HepG2 (cell line): ENCODE data around the gene PHKG1. TPM values are rescaled to one million over a fixed set of nuclear protein-coding genes. Genes with fewer than 3 reads are reported as not detected.

ENCODE experiments used
- CBFB ChIP-seq: sonication (generic); formaldehyde crosslinking; IDR thresholded peaks from 2 replicates; pipeline ENCODE4 v1.4.0; 2020; ENCODE audit warnings: missing genetic modification reagents
- FUBP1 ChIP-seq: sonication (generic); formaldehyde crosslinking; IDR thresholded peaks from 2 replicates; pipeline ENCODE4 v1.5.1; 2020; ENCODE audit warnings: missing genetic modification reagents, mild to moderate bottlenecking, borderline replicate concordance
- GATA4 ChIP-seq: sonication (generic); IDR thresholded peaks from 2 replicates; pipeline ENCODE4 v1.6.1; 2016; ENCODE audit warnings: antibody characterized with exemption, low read depth, borderline replicate concordance
- GATAD2A ChIP-seq: IDR thresholded peaks from 2 replicates; pipeline ENCODE4 v1.6.1; 2016
- HMG20A ChIP-seq: IDR thresholded peaks from 2 replicates; pipeline ENCODE4 v1.6.1; 2016; ENCODE audit warnings: borderline replicate concordance
- KDM5A ChIP-seq: fragments of 200-600 bp; sonication (generic); IDR thresholded peaks from 2 replicates; pipeline ENCODE4 v1.7.0; 2018; ENCODE audit warnings: antibody characterized with exemption, mild to moderate bottlenecking, low read length, borderline replicate concordance
- KLF16 ChIP-seq, 2 experiments: sonication (generic) in 1 of 2; formaldehyde crosslinking in 1 of 2; IDR thresholded peaks; 2 replicates each; pipeline versions ENCODE4 v1.6.1 to v1.8.0; 2016 to 2023; ENCODE audit warnings: missing genetic modification reagents in 2 of 2, missing compliant biosample characterization in 1 of 2
- MAF1 ChIP-seq: sonication (generic); formaldehyde crosslinking; IDR thresholded peaks from 2 replicates; pipeline ENCODE4 v1.5.0; 2020; ENCODE audit warnings: missing genetic modification reagents, borderline replicate concordance
- NR1H2 ChIP-seq: sonication (generic); formaldehyde crosslinking; IDR thresholded peaks from 2 replicates; pipeline ENCODE4 v1.8.1; 2022; ENCODE audit warnings: low read depth, missing genetic modification reagents, borderline replicate concordance
- RFXAP ChIP-seq: sonication (generic); formaldehyde crosslinking; IDR thresholded peaks from 2 replicates; pipeline ENCODE4 v1.4.0; 2020; ENCODE audit warnings: missing genetic modification reagents, borderline replicate concordance
- SIN3A ChIP-seq: IDR thresholded peaks from 2 replicates; pipeline ENCODE4 v1.6.1; 2011; ENCODE audit warnings: low read depth, mild to moderate bottlenecking, control low read depth, low read length, borderline replicate concordance
- SKIL ChIP-seq: sonication (generic); formaldehyde crosslinking; IDR thresholded peaks from 2 replicates; pipeline ENCODE4 v1.8.0; 2022; ENCODE audit warnings: missing genetic modification reagents, mild to moderate bottlenecking, moderate library complexity, borderline replicate concordance
- YEATS4 ChIP-seq: sonication (generic); formaldehyde crosslinking; IDR thresholded peaks from 2 replicates; pipeline ENCODE4 v1.4.0; 2020; ENCODE audit warnings: missing genetic modification reagents, borderline replicate concordance
- ZMYM3 ChIP-seq: sonication (generic); formaldehyde crosslinking; IDR thresholded peaks from 2 replicates; pipeline ENCODE4 v1.5.1; 2020; ENCODE audit warnings: mild to moderate bottlenecking, missing genetic modification reagents
- ZNF10 ChIP-seq: sonication (generic); formaldehyde crosslinking; IDR thresholded peaks from 2 replicates; pipeline ENCODE4 v1.4.0; 2020; ENCODE audit warnings: mild to moderate bottlenecking, low read depth, missing genetic modification reagents, borderline replicate concordance
- ZNF784 ChIP-seq: sonication (generic); formaldehyde crosslinking; IDR thresholded peaks from 2 replicates; pipeline ENCODE4 v1.5.1; 2020; ENCODE audit warnings: missing genetic modification reagents, mild to moderate bottlenecking, borderline replicate concordance
- polyA plus RNA-seq, 8 experiments: library from polyadenylated mRNA; depleted of rRNA in 3 of 8; stranded (reverse) in 7 of 8; unstranded in 1 of 8; fragments of >200 nt; fragmentation: Illumina TruSeq in 4 of 8; extraction: Trizol in 4 of 8; gene quantifications; 2 replicates each; pipeline versions ENCODE4 v1.2.1 to v1.2.3, GENCODE V29; 2011 to 2016; ENCODE audit warnings: low read depth in 4 of 8, missing spikeins in 1 of 8, mixed read lengths in 1 of 8; ENCODE audit not compliant: insufficient read depth in 1 of 8
- total RNA-seq, 5 experiments: library from RNA; depleted of rRNA; stranded (reverse); fragments of >200 nt; fragmentation: Illumina TruSeq; extraction: Trizol; gene quantifications; 2 replicates each; pipeline ENCODE4 v1.2.3, GENCODE V29; 2016; ENCODE audit warnings: low read depth in 1 of 5
- TF ChIP-seq, protein P1 (sequence below): sonication (generic); formaldehyde crosslinking; IDR thresholded peaks from 2 replicates; pipeline ENCODE4 v1.4.0; 2020; ENCODE audit warnings: low read depth, missing genetic modification reagents
- TF ChIP-seq, protein P2 (sequence below): sonication (generic); formaldehyde crosslinking; IDR thresholded peaks from 2 replicates; pipeline ENCODE4 v1.5.0; 2020; ENCODE audit warnings: missing genetic modification reagents

Gene PHKG1
- total and polyA plus RNA-seq, 2 of the 13 experiments (the other 11 are each of a cell fraction or from before 2014, with no cell fraction given) = 0.44 to 0.71 TPM

DNA sequence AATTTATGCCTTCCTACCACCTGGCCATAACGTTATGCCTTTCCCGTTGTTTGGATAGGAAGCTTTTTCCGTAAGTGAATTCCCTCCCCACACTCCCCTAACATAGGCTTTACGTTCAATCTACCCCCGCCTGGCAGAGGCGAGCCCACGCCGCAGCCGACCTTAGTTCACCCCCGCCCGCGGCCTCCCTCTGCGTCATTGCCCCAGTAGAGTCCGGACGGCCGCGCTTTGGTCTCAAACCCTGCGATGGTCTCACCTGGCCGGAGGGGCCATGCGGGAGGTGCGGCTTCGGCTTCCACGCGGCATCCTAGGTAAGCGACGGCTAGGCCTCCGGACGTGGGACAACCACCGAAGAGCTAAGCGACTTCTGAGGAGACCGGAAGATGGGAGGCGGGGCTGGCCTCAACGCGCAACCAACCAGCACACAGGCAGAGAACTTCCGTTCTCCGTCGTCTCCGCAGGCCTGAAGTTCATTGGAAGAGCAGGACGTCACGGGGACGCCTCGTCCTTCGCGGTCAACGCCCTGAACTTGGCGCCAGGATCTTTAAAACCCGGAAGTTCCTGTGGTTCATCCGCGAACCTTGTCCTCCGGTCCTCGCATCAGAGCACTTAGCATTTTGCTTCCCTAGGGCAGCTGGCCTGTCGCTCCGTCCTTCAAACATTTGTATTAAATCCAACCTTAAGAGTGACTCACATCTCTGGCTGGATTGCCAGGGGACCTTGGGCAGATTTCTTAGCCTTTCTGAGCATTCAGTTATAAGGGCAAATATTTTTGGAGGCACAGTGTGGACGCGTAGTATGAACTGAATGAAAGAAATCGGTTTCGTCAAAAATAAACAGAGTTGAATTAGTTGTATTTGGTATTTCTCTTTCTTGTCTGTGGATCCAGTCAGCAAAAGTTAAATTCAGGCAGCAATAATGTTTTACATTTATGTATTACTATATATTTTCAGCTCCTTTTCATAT lies 13.6 kb upstream of the PHKG1 start, which contains the start of gene CHCHD2 (continued):
- TF ChIP-seq SKIL (CRISPR knock-in tag) (no peak; the same call in 1 of the 2 replicates), FUBP1 (CRISPR knock-in tag) (no peak), ZMYM3 (CRISPR knock-in tag) (no peak), NR1H2 (CRISPR knock-in tag) (no peak; the same call in 1 of the 2 replicates), GATAD2A (peak; percentile 59), KDM5A (peak; percentile 44; the same call in 1 of the 2 replicates), ZNF10 (CRISPR knock-in tag) (no peak), MAF1 (CRISPR knock-in tag) (no peak), RFXAP (CRISPR knock-in tag) (peak; percentile 69; the same call in 1 of the 2 replicates), SIN3A (peak; percentile 75; the same call in 1 of the 2 replicates), YEATS4 (peak; percentile 86), ZNF784 (CRISPR knock-in tag) (peak; percentile 68; the same call in 1 of the 2 replicates), KLF16 (CRISPR knock-in tag; IDR thresholded peaks at IDR 0.05) (0 out of 4 replicates have a peak, but pooled peaks of 1 of the 2 experiments have one; percentile 70), HMG20A (CRISPR knock-in tag) (no peak), CBFB (peak; percentile 95), GATA4 (no peak)
- TF ChIP-seq, protein P1, sequence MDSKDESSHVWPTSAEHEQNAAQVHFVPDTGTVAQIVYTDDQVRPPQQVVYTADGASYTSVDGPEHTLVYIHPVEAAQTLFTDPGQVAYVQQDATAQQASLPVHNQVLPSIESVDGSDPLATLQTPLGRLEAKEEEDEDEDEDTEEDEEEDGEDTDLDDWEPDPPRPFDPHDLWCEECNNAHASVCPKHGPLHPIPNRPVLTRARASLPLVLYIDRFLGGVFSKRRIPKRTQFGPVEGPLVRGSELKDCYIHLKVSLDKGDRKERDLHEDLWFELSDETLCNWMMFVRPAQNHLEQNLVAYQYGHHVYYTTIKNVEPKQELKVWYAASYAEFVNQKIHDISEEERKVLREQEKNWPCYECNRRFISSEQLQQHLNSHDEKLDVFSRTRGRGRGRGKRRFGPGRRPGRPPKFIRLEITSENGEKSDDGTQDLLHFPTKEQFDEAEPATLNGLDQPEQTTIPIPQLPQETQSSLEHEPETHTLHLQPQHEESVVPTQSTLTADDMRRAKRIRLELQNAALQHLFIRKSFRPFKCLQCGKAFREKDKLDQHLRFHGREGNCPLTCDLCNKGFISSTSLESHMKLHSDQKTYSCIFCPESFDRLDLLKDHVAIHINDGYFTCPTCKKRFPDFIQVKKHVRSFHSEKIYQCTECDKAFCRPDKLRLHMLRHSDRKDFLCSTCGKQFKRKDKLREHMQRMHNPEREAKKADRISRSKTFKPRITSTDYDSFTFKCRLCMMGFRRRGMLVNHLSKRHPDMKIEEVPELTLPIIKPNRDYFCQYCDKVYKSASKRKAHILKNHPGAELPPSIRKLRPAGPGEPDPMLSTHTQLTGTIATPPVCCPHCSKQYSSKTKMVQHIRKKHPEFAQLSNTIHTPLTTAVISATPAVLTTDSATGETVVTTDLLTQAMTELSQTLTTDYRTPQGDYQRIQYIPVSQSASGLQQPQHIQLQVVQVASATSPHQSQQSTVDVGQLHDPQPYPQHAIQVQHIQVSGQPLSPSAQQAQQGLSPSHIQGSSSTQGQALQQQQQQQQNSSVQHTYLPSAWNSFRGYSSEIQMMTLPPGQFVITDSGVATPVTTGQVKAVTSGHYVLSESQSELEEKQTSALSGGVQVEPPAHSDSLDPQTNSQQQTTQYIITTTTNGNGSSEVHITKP (CRISPR knock-in tag) = peak; percentile 74
- TF ChIP-seq, protein P2, sequence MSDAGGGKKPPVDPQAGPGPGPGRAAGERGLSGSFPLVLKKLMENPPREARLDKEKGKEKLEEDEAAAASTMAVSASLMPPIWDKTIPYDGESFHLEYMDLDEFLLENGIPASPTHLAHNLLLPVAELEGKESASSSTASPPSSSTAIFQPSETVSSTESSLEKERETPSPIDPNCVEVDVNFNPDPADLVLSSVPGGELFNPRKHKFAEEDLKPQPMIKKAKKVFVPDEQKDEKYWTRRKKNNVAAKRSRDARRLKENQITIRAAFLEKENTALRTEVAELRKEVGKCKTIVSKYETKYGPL (CRISPR knock-in tag) = no peak
